Measurements from ENCODE around the gene PES1.

PES1 gene

GRCh38 chr22:30538280-30538679 is 53.4 kb downstream of the PES1 start:
- Histone ChIP-seq H3K14ac (ENCODE audit: low read length in 2 of 2) (no peak overlapping the region), H3K27me3 (ENCODE audit: control insufficient read depth in 1 of 2, insufficient read depth in 1 of 2, low read length in 2 of 2) (peaks cover 0 to 30% of the 10 kb centered on the region in 2 experiments), H3K18ac (ENCODE audit: low read depth in 1 of 2, low read length in 2 of 2) (no peak overlapping the region), H3K9ac (ENCODE audit: low read length) (no peak overlapping the region), H2AFZ (ENCODE audit: low read depth, low read length) (no peak overlapping the region), H2BK15ac (ENCODE audit: low read depth, poor library complexity, severe bottlenecking) (no peak overlapping the region), H3K36me3 (ENCODE audit: control insufficient read depth in 1 of 2, insufficient read depth in 2 of 2, low read depth in 1 of 2, low read length in 2 of 2) (peaks cover 0 to 6% of the 10 kb centered on the region in 2 experiments), H2BK12ac (ENCODE audit: low read length in 2 of 2) (no peak overlapping the region), H2BK5ac (ENCODE audit: low read depth, low read length, poor library complexity, severe bottlenecking) (no peak overlapping the region), H3K4me2 (ENCODE audit: low read length, poor library complexity, severe bottlenecking) (no peak overlapping the region), H2AK5ac (ENCODE audit: low read length, severe bottlenecking) (no peak overlapping the region), H4K91ac (ENCODE audit: low read length) (no peak overlapping the region), H3K27ac (ENCODE audit: low read length, poor library complexity, severe bottlenecking) (no peak overlapping the region), H3K23ac (ENCODE audit: low read length in 2 of 2) (no peak overlapping the region), H3K4me1 (ENCODE audit: control insufficient read depth, insufficient read depth, low read depth, low read length) (peaks cover 6% of the 10 kb centered on the region), H3K4ac (ENCODE audit: low read depth in 1 of 2, low read length in 2 of 2) (no peak overlapping the region), H3K79me1 (replicated peaks; ENCODE audit: low read length, poor library complexity, severe bottlenecking) (no peaks in the 10 kb centered on the region), H3K4me3 (ENCODE audit: insufficient read depth in 1 of 2, low read depth in 1 of 2, low read length in 2 of 2) (no peak overlapping the region), H3K9me3 (ENCODE audit: control insufficient read depth, low read length) (no peaks in the 10 kb centered on the region), H2BK120ac (ENCODE audit: low read depth, low read length) (no peak overlapping the region), H4K8ac (ENCODE audit: low read length) (no peak overlapping the region)
- WGBS, result 82% methylated on average over 5 of the region's 6 CpGs
- DNase-seq, result no peak

GRCh38 chr22:30537083-30537731 is 54.5 kb downstream of the PES1 start:
- Histone ChIP-seq H3K79me1 (replicated peaks; ENCODE audit: low read length, poor library complexity, severe bottlenecking) (no peaks in the 10 kb centered on the region), H3K27ac (ENCODE audit: low read length, poor library complexity, severe bottlenecking) (no peak overlapping the region), H3K36me3 (ENCODE audit: control insufficient read depth in 1 of 2, insufficient read depth in 2 of 2, low read depth in 1 of 2, low read length in 2 of 2) (peaks cover 0 to 16% of the 10 kb centered on the region in 2 experiments), H3K4ac (ENCODE audit: low read depth in 1 of 2, low read length in 2 of 2) (no peak overlapping the region), H3K9me3 (ENCODE audit: control insufficient read depth, low read length) (no peaks in the 10 kb centered on the region), H2BK15ac (ENCODE audit: low read depth, poor library complexity, severe bottlenecking) (no peak overlapping the region), H3K9ac (ENCODE audit: low read length) (no peak overlapping the region), H3K14ac (ENCODE audit: low read length in 2 of 2) (no peak overlapping the region), H2BK5ac (ENCODE audit: low read depth, low read length, poor library complexity, severe bottlenecking) (no peak overlapping the region), H2AK5ac (ENCODE audit: low read length, severe bottlenecking) (no peak overlapping the region), H3K18ac (ENCODE audit: low read depth in 1 of 2, low read length in 2 of 2) (no peak overlapping the region), H3K4me1 (ENCODE audit: control insufficient read depth, insufficient read depth, low read depth, low read length) (no peaks in the 10 kb centered on the region), H4K91ac (ENCODE audit: low read length) (no peak overlapping the region), H2BK12ac (ENCODE audit: low read length in 2 of 2) (no peak overlapping the region), H3K4me3 (ENCODE audit: insufficient read depth in 1 of 2, low read depth in 1 of 2, low read length in 2 of 2) (no peak overlapping the region), H4K8ac (ENCODE audit: low read length) (no peak overlapping the region), H2AFZ (ENCODE audit: low read depth, low read length) (no peak overlapping the region), H3K4me2 (ENCODE audit: low read length, poor library complexity, severe bottlenecking) (no peak overlapping the region), H3K23ac (ENCODE audit: low read length in 2 of 2) (no peak overlapping the region), H3K27me3 (ENCODE audit: control insufficient read depth in 1 of 2, insufficient read depth in 1 of 2, low read length in 2 of 2) (peaks cover 0 to 30% of the 10 kb centered on the region in 2 experiments), H2BK120ac (ENCODE audit: low read depth, low read length) (no peak overlapping the region)
- DNase-seq, result no peak
- 82% methylated on average over 9 of the region's 9 CpGs for WGBS

GRCh38 chr22:30535182-30535581 is 56.5 kb downstream of the PES1 start:
- H3K79me1 ChIP-seq (replicated peaks; ENCODE audit: low read length, poor library complexity, severe bottlenecking), result no peaks in the 10 kb centered on the region
- no peak overlapping the region for H2AFZ ChIP-seq (ENCODE audit: low read depth, low read length)
- no peak overlapping the region for H3K4ac ChIP-seq (ENCODE audit: low read depth in 1 of 2, low read length in 2 of 2)

GRCh38 chr22:30531651-30532608 is 59.8 kb downstream of the PES1 start:
- no peak overlapping the region for H3K9ac ChIP-seq (ENCODE audit: low read length)
- no peak overlapping the region for H3K4me2 ChIP-seq (ENCODE audit: low read length, poor library complexity, severe bottlenecking)
- H3K27ac ChIP-seq (ENCODE audit: low read length, poor library complexity, severe bottlenecking), result no peak overlapping the region
- H4K91ac ChIP-seq (ENCODE audit: low read length), result no peak overlapping the region
- no peaks in the 10 kb centered on the region for H3K79me1 ChIP-seq (replicated peaks; ENCODE audit: low read length, poor library complexity, severe bottlenecking)
- peaks cover 0 to 23% of the 10 kb centered on the region in 2 experiments for H3K27me3 ChIP-seq (ENCODE audit: control insufficient read depth in 1 of 2, insufficient read depth in 1 of 2, low read length in 2 of 2)
- H2AK5ac ChIP-seq (ENCODE audit: low read length, severe bottlenecking), result no peak overlapping the region
- DNase-seq, result no peak
- H2BK5ac ChIP-seq (ENCODE audit: low read depth, low read length, poor library complexity, severe bottlenecking), result no peak overlapping the region
- H3K9me3 ChIP-seq (ENCODE audit: control insufficient read depth, low read length), result no peaks in the 10 kb centered on the region
- H3K23ac ChIP-seq (ENCODE audit: low read length in 2 of 2), result no peak overlapping the region
- no peak overlapping the region for H4K8ac ChIP-seq (ENCODE audit: low read length)
- H2BK12ac ChIP-seq (ENCODE audit: low read length in 2 of 2), result no peak overlapping the region
- no peak overlapping the region for H2BK120ac ChIP-seq (ENCODE audit: low read depth, low read length)
- H3K4me1 ChIP-seq (ENCODE audit: control insufficient read depth, insufficient read depth, low read depth, low read length), result no peaks in the 10 kb centered on the region
- H2AFZ ChIP-seq (ENCODE audit: low read depth, low read length), result no peak overlapping the region
- H3K4ac ChIP-seq (ENCODE audit: low read depth in 1 of 2, low read length in 2 of 2), result no peak overlapping the region
- H2BK15ac ChIP-seq (ENCODE audit: low read depth, poor library complexity, severe bottlenecking), result no peak overlapping the region
- WGBS, result 84% methylated on average over 15 of the region's 17 CpGs
- no peak overlapping the region for H3K14ac ChIP-seq (ENCODE audit: low read length in 2 of 2)
- no peak overlapping the region for H3K4me3 ChIP-seq (ENCODE audit: insufficient read depth in 1 of 2, low read depth in 1 of 2, low read length in 2 of 2)
- no peak overlapping the region for H3K18ac ChIP-seq (ENCODE audit: low read depth in 1 of 2, low read length in 2 of 2)
- H3K36me3 ChIP-seq (ENCODE audit: control insufficient read depth in 1 of 2, insufficient read depth in 2 of 2, low read depth in 1 of 2, low read length in 2 of 2), result peaks cover 0 to 36% of the 10 kb centered on the region in 2 experiments

More at GRCh38 chr22:30535182-30535581, 56.5 kb downstream of the PES1 start:
- no peak overlapping the region for H2BK5ac ChIP-seq (ENCODE audit: low read depth, low read length, poor library complexity, severe bottlenecking)
- no peak overlapping the region for H4K8ac ChIP-seq (ENCODE audit: low read length)
- H3K36me3 ChIP-seq (ENCODE audit: control insufficient read depth in 1 of 2, insufficient read depth in 2 of 2, low read depth in 1 of 2, low read length in 2 of 2), result peaks cover 0 to 29% of the 10 kb centered on the region in 2 experiments
- H3K27me3 ChIP-seq (ENCODE audit: control insufficient read depth in 1 of 2, insufficient read depth in 1 of 2, low read length in 2 of 2), result peaks cover 0 to 23% of the 10 kb centered on the region in 2 experiments
- H3K27ac ChIP-seq (ENCODE audit: low read length, poor library complexity, severe bottlenecking), result no peak overlapping the region
- no peak overlapping the region for H2BK15ac ChIP-seq (ENCODE audit: low read depth, poor library complexity, severe bottlenecking)
- no peak overlapping the region for H2BK12ac ChIP-seq (ENCODE audit: low read length in 2 of 2)
- no peak overlapping the region for H3K14ac ChIP-seq (ENCODE audit: low read length in 2 of 2)
- DNase-seq, result no peak
- H2BK120ac ChIP-seq (ENCODE audit: low read depth, low read length), result no peak overlapping the region
- H4K91ac ChIP-seq (ENCODE audit: low read length), result no peak overlapping the region
- no peaks in the 10 kb centered on the region for H3K9me3 ChIP-seq (ENCODE audit: control insufficient read depth, low read length)
- no peak overlapping the region for H3K4me2 ChIP-seq (ENCODE audit: low read length, poor library complexity, severe bottlenecking)
- no peaks in the 10 kb centered on the region for H3K4me1 ChIP-seq (ENCODE audit: control insufficient read depth, insufficient read depth, low read depth, low read length)
- no peak overlapping the region for H3K18ac ChIP-seq (ENCODE audit: low read depth in 1 of 2, low read length in 2 of 2)
- WGBS, result 83% methylated on average over 4 of the region's 4 CpGs
- H2AK5ac ChIP-seq (ENCODE audit: low read length, severe bottlenecking), result no peak overlapping the region
- no peak overlapping the region for H3K4me3 ChIP-seq (ENCODE audit: insufficient read depth in 1 of 2, low read depth in 1 of 2, low read length in 2 of 2)
- no peak overlapping the region for H3K23ac ChIP-seq (ENCODE audit: low read length in 2 of 2)
- H3K9ac ChIP-seq (ENCODE audit: low read length), result no peak overlapping the region
